ENCODE measurements around the gene FRYL.
"Not testable (repeated sequence)": the region's sequence is repeated elsewhere in the genome, so short reads cannot be mapped to it uniquely, and the experiment has no call there.

- TF ChIP-seq CTCF (IDR thresholded peaks at IDR 0.05); POLR2A (IDR thresholded peaks at IDR 0.05; ENCODE audit: low read depth); POLR2AphosphoS5 (IDR thresholded peaks at IDR 0.05): not testable (repeated sequence)
These were observed 82.6 kb downstream of the FRYL start for GRCh38 chr4:48697516-48697915.
